DND-41 (cell line): ENCODE results near the gene CD83.
"Not testable (repeated sequence)": the region's sequence is repeated elsewhere in the genome, so short reads cannot be mapped to it uniquely, and the experiment has no call there.

Source experiments
- ATAC-seq: fragments of 200-7000 bp; cut with Tn5 transposase; 3 replicates; pipeline ENCODE4 v1.9.1; 2021; ENCODE audit warnings: low read depth; ENCODE audit not compliant: insufficient read depth
- DNase-seq: peaks from one replicate; pipeline ENCODE4 v3.0.0-alpha.2; 2020
- H2AFZ ChIP-seq: 2 replicates; pipeline ENCODE4 v1.6.0; 2012; ENCODE audit warnings: low read depth, low read length
- H3K27ac ChIP-seq: 2 replicates; pipeline ENCODE4 v1.5.1; 2012; ENCODE audit warnings: low read length, inconsistent platforms
- H3K27me3 ChIP-seq: fragments of 200-600 bp; sonication (generic); 2 replicates; pipeline ENCODE4 v1.6.0; 2012; ENCODE audit warnings: low read length, mild to moderate bottlenecking, inconsistent platforms; ENCODE audit not compliant: insufficient read depth, poor library complexity
- H3K36me3 ChIP-seq: 2 replicates; pipeline ENCODE4 v1.5.1; 2012; ENCODE audit warnings: low read length, inconsistent platforms; ENCODE audit not compliant: insufficient read depth
- H3K4me1 ChIP-seq: 2 replicates; pipeline ENCODE4 v1.5.1; 2012; ENCODE audit warnings: mild to moderate bottlenecking, low read length; ENCODE audit not compliant: insufficient read depth
- H3K4me2 ChIP-seq: 2 replicates; pipeline ENCODE4 v1.6.0; 2012; ENCODE audit warnings: mild to moderate bottlenecking, moderate library complexity, low read length, inconsistent platforms; ENCODE audit not compliant: insufficient read depth
- H3K4me3 ChIP-seq, 2 experiments: fragments of 200-600 bp in 1 of 2; shearing (Covaris generic) in 1 of 2; 2 replicates each; pipeline ENCODE4 v1.5.1; 2012 to 2016; ENCODE audit warnings: inconsistent platforms in 2 of 2, low read length in 2 of 2, mild to moderate bottlenecking in 2 of 2, low read depth in 1 of 2, moderate library complexity in 1 of 2
- H3K79me2 ChIP-seq: 2 replicates; pipeline ENCODE4 v1.6.0; 2012; ENCODE audit warnings: low read length, inconsistent platforms; ENCODE audit not compliant: insufficient read depth
- H3K9ac ChIP-seq: 2 replicates; pipeline ENCODE4 v1.6.0; 2012; ENCODE audit warnings: low read depth, mild to moderate bottlenecking, inconsistent platforms, low read length, moderate library complexity
- H3K9me3 ChIP-seq: 2 replicates; pipeline ENCODE4 v1.5.1; 2012; ENCODE audit warnings: low read length, moderate library complexity, mild to moderate bottlenecking, inconsistent platforms; ENCODE audit not compliant: insufficient read depth, severe bottlenecking
- H4K20me1 ChIP-seq: 2 replicates; pipeline ENCODE4 v1.6.0; 2012; ENCODE audit warnings: low read length; ENCODE audit not compliant: insufficient read depth
- CTCF ChIP-seq: IDR thresholded peaks from 2 replicates; pipeline ENCODE4 v1.5.1; 2012; ENCODE audit warnings: borderline replicate concordance, low read length, moderate library complexity, mild to moderate bottlenecking; ENCODE audit not compliant: poor library complexity, severe bottlenecking; ENCODE audit errors: extremely low read depth
- EZH2 ChIP-seq: IDR thresholded peaks from 3 replicates; pipeline ENCODE4 v1.6.1; 2012; ENCODE audit warnings: borderline replicate concordance, low read depth, mild to moderate bottlenecking, moderate library complexity, low read length, inconsistent platforms; ENCODE audit not compliant: severe bottlenecking

Gene CD83

GRCh38 chr6:14070457-14070856 is 47.1 kb upstream of the CD83 start:
- peaks cover 8% of the 10 kb centered on the region for H3K4me1 ChIP-seq
- no peaks in the 10 kb centered on the region for H3K9me3 ChIP-seq
- no peaks in the 10 kb centered on the region for H3K36me3 ChIP-seq
- ATAC-seq (no peak), DNase-seq (no peak)
- H3K79me2 ChIP-seq: no peaks in the 10 kb centered on the region
- H3K4me3 ChIP-seq: no peak overlapping the region
- H3K4me2 ChIP-seq: no peak overlapping the region
- H2AFZ ChIP-seq: no peak overlapping the region
- no peaks in the 10 kb centered on the region for H4K20me1 ChIP-seq
- H3K27ac ChIP-seq: no peak overlapping the region
- H3K9ac ChIP-seq: no peak overlapping the region
- no peaks in the 10 kb centered on the region for H3K27me3 ChIP-seq
- TF ChIP-seq EZH2 (no peak), CTCF (no peak)

GRCh38 chr6:14072084-14072483 is 45.5 kb upstream of the CD83 start:
- no peak overlapping the region for H2AFZ ChIP-seq
- H3K4me1 ChIP-seq: peaks cover 12% of the 10 kb centered on the region
- H3K27ac ChIP-seq: no peak overlapping the region
- H3K9me3 ChIP-seq: no peaks in the 10 kb centered on the region
- H3K9ac ChIP-seq: no peak overlapping the region
- H3K4me3 ChIP-seq: no peak overlapping the region
- no peaks in the 10 kb centered on the region for H3K79me2 ChIP-seq
- TF ChIP-seq EZH2 (no peak), CTCF (no peak)
- H3K27me3 ChIP-seq: no peaks in the 10 kb centered on the region
- no peaks in the 10 kb centered on the region for H4K20me1 ChIP-seq
- DNase-seq: no peak
- H3K4me2 ChIP-seq: no peak overlapping the region
- no peak for ATAC-seq
- H3K36me3 ChIP-seq: no peaks in the 10 kb centered on the region

GRCh38 chr6:14073561-14074354 is 43.8 kb upstream of the CD83 start:
- H3K79me2 ChIP-seq, H4K20me1 ChIP-seq, DNase-seq, ATAC-seq, H3K4me2 ChIP-seq, H3K27me3 ChIP-seq, H3K9ac ChIP-seq, H3K27ac ChIP-seq, H3K36me3 ChIP-seq, H3K9me3 ChIP-seq, H2AFZ ChIP-seq, H3K4me3 ChIP-seq: not testable (repeated sequence)
- H3K4me1 ChIP-seq: peaks cover 12% of the 10 kb centered on the region

GRCh38 chr6:14074476-14075094 is 43.0 kb upstream of the CD83 start:
- H3K4me2 ChIP-seq: peak overlapping the region; percentile 63
- ATAC-seq: no peak

More at GRCh38 chr6:14074476-14075094, 43.0 kb upstream of the CD83 start:
- DNase-seq: no peak
- Histone ChIP-seq H3K79me2 (no peaks in the 10 kb centered on the region), H3K27ac (peak overlapping the region; percentile 61), H3K4me3 (peak overlapping the region in 1 of 2 experiments; percentile 41; a peak in 2 of 4 replicates), H3K27me3 (no peaks in the 10 kb centered on the region), H3K9ac (peak overlapping the region; percentile 38), H2AFZ (peak overlapping the region; percentile 84), H3K4me1 (peaks cover 12% of the 10 kb centered on the region), H4K20me1 (no peaks in the 10 kb centered on the region), H3K36me3 (no peaks in the 10 kb centered on the region), H3K9me3 (no peaks in the 10 kb centered on the region)
- TF ChIP-seq CTCF (no peak), EZH2 (no peak)
